HG02870 (cell line): ENCODE results near the gene FOXJ2.
"Not testable (repeated sequence)": the region's sequence is repeated elsewhere in the genome, so short reads cannot be mapped to it uniquely, and the experiment has no call there.

ENCODE experiments used
- ATAC-seq: cut with Tn5 transposase; IDR thresholded peaks from one replicate; pipeline ENCODE4 v1.9.1; 2021; ENCODE audit warnings: mild to moderate bottlenecking, moderate library complexity; ENCODE audit not compliant: unreplicated experiment

FOXJ2 gene

DNA sequence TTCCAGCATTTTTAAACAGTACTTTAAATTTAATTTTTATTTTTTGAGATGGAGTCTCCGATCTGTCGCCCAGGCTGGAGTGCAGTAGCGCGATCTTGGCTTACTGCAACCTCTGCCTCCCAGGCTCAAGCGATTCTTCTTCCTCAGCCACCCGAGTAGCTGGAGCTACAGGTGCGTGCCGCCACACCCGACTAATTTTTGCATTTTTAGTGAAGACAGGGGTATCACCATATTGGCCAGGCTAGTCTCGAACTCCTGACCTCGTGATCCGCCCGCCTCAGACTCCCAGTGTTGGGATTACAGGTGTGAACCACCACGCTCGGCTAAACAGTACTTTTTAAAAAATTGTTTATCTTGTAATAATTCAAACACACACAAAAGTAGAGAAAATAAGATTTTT lies 4.2 kb upstream of the FOXJ2 start:
- no peak for ATAC-seq

DNA sequence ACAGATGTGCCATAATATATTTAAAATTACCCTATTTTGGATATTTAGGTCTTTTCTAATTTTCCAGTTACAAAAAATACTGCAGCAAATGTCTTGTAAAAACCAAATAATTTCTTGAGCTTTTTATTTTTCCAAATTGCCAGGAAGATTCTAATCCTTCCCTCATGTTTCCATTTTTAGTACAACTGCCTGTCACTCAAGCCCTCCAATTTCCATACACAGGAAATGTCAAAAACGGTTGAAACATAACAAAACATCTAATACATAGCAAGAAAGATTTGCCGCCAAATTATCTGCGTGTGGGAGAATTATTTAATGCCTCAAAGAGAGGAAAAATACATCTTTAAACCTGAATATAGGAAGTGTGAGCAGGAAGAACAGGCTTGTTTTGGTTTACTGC lies 2.3 kb upstream of the FOXJ2 start:
- no peak for ATAC-seq

GRCh38 chr12:8031017-8031416 lies 1.5 kb upstream of the FOXJ2 start:
- ATAC-seq, result not testable (repeated sequence)

- ATAC-seq, result no peak
Observed at GRCh38 chr12:8031872-8032241, 659 bp upstream of the FOXJ2 start.

GRCh38 chr12:8033153-8034044 lies 883 bp downstream of the FOXJ2 start:
- no peak for ATAC-seq

DNA sequence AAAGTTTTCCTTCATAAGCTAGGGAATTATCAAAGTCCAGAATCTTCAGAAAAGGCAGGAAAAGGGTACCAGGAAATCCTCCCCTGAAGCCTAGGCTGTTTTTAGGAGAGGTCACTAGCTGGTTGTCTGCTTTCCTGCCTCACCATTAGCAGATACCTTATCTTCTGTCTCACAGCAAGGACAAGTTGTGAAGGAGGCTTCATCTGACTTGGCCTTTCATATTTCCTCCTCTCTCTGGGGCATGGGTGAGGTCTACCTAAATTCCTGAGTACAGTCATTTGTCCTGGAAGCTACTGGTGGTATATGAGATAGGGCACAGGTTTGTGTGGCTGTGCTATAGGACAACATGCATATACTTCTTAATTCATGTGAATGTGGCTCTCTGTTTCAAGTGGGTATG lies 2.3 kb downstream of the FOXJ2 start:
- no peak for ATAC-seq

DNA sequence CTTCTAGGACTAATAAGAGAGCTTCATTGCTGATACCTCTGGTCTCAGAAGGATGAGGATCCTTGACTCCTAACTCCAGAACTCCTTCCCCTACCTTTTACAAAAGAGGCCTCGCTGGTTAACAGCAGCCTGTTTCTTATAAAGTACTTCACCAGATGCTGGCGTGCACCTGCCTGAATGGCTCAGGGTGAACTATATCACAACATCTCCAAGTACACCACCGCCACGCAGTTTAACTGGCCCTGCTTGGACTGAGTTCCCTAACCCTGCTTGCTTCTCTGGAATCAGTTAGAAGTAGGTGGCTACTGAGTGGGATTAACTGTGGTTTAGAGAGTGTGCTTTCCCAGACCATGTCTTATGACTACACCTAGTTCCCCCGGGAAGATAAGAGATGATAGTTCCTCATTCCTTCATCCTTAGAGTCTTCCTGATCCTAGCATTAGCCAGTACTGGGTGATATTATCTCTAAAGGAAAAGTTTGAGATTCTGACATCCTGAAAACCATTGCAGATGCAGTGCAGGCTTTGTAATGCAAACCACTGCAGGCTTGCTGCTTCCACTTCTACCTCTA lies 3.0 kb downstream of the FOXJ2 start:
- ATAC-seq, result no peak

GRCh38 chr12:8036346-8036745 lies 3.8 kb downstream of the FOXJ2 start:
- no peak for ATAC-seq

DNA sequence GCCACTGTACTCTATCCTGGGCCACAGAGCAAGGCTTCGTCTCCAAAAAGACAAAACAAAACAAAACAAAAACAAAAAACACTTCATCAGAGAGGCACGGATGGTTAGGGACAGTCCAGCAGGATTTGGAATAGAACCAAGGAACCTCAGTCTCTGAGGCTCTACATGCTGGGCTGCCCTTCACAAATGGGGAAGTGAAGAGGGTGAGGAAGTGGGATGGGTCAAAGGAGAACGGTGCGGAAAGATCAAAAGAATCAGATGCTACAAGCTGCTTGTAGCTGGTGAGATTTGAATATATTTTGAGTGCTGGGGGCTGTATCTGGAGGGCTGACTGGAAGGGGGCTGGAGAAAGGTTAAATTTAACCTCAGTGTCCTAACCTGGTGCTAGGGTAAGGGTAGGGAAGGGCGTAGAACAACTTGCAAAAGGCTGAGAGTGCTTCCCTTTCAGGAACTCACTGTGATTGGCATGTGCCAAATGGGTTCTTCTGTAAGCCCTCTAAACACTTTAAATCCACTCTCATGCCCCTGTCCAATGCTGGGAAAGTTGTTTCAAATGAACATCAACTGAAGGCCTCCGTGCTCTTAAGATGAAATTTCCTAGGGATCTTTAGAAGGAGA lies 4.6 kb downstream of the FOXJ2 start:
- no peak for ATAC-seq

DNA sequence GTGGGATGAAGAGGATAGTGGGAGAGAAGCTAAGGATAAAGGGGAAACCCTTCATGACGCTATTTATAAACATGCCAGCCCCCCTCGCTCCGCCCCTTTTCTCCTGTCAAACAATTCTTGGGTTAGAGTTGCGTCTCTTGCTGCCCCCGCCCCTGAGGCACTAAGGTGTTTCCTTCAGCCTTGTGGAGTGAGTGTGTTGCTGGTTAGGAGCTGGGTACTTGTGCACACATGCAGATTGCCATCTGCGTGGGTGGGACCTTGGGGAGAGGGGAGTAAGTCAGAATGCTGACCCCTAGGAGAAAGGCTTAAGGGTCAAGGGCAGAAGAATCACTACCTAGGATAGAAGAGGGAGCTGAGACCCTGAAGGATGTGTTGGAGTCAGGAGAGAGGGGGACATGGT lies 5.4 kb downstream of the FOXJ2 start:
- ATAC-seq, result no peak

DNA sequence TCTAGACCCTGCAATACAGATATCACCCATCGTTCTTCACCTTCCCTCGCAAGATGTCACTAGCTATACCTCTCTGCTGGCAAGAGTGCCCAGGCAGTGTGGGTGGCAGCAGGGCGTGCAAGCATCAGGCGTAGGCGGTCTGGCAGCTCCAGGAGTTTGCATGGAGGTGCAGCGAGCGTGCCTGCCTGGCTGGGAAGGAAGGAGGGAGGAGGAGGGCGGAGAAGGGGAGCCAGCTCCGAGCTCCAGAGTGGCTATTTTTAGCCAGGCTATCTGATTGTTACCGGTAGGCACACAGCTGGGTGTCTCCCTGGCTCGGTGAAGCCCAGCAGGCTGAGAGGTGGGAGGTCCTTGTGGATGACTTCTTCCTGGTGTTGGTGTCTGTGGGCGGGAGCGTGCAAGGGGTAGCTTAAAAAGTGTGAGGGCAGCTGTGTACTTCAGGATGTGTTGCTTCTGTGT lies 6.2 kb downstream of the FOXJ2 start:
- ATAC-seq, result no peak

- ATAC-seq, result no peak
Observed at GRCh38 chr12:8040791-8041190, 8.3 kb downstream of the FOXJ2 start.

DNA sequence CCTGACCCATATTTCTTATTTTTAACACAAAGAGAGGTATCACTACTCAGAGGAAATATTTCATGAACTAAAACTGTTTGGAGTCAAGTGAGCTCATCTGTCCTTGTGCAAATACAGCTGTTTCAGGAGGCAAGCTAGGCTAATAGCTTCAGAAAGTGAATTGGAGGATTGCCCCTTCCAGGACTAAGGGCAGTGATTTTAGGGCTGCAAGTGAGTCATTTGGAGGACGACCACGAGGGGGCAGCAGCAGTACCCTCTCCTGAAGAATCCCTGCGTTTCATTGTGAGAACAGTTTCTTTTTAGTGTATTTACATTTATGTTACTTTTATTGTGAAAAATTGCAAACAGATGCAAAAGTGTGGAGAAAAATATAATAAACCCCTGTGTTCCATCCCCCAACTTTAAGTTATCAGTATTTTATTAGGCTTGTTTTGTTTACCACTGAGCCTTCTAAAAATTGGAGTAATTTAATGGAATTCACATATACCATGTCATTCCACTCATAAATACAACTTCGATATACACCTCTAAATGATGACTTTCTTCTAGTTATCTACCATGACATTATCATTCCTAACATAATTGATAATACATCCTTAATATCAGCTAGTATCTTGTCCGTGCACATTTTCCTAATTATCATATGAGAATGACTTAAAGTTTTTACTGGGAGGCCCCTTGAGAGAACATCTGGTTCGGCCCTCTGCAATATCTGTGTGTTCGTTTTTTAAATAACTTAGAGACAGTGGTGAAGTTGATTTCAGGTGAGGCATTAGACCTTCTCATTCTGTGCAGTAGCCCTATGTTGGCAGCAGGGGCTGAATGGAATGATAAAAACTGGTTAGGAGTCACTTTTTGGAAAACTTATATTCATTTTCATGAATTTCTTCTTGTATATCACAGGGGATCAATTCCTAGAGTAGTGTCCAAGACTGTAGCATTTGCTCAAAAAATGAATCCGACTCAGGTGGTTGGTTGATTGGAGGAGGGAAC lies 13.7 kb downstream of the FOXJ2 start:
- no peak for ATAC-seq

- ATAC-seq, result no peak
Observed at GRCh38 chr12:8047842-8048241, 15.3 kb downstream of the FOXJ2 start.

DNA sequence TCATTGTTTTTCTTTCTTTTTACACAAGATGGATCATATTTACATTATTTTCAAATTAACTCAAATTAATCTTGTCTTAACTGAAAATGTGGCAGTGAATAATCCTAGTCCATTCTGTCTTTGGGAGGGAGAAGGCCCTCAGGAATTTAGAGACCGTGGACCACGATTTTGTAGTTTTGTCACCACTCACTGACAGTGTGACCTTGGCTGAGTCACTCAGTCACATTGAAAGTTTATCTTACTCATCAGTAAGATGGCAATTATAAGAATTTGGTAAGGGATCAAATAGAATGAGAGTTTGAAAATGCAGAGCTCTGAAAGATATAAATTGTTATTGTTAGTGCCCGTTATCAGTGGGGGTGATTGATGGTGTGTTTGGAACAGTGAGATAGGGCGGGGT lies 16.4 kb downstream of the FOXJ2 start:
- no peak for ATAC-seq

GRCh38 chr12:8050600-8051250 lies 18.2 kb downstream of the FOXJ2 start:
- ATAC-seq, result no peak

DNA sequence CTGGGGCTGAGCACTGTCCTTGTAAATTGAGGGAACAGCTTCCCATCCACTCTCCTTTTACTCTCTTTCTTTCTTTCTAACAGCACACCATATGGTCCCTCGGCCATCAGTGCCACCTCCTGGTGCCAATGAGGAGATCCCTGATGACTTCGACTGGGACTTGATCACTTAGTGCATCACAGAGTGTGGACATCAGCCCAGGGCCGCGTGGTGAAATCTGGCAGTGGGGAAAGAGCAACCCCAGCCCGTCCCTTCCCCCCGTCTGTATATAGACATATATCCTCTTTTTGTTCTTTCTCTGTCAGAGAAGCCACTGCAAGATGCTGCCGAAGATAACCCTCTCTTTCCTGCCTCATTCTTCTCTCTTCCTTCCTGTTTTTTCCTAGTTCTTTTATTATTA lies 20.2 kb downstream of the FOXJ2 start:
- ATAC-seq, result no peak

GRCh38 chr12:8054816-8055215 lies 22.3 kb downstream of the FOXJ2 start:
- no peak for ATAC-seq

DNA sequence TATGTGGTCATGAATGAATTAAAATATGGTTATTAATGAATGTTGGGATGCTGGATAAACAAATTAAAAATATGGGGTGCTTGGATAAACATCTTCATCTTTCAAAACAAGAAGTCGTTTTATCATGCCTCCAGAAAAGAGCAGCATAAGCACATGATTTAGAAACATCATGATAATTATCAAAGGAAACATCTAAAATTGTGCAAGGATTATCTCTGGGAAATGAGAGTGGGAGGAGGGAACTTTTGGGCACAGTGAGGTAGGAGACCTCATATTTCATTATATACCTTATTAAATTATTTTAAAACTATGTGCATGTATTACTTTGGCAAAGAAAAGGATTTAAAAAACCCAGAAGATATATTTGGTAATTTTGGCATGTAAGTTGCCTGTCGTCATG lies 24.8 kb downstream of the FOXJ2 start:
- no peak for ATAC-seq

DNA sequence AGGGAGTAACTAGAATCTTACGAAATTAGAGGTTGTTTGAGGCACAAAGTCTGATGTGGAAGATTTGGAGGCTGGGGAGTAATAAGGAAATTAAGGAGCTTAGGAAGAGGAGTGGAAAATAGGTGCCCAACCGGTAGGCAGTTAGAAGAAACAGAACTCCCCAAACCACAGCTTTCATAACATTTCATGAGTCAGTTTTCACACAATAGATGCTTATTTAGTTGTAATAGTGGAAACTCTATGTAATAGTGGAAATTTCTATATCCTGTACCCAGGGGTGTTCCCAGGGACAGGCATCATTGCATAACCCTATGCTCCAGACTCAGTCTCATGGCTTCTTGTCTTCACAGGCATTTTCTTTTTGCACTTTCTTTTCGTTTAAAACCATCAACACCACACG lies 25.3 kb downstream of the FOXJ2 start:
- ATAC-seq, result no peak
